Upper lobe of left lung (tissue), 4 donors: ENCODE data around the gene OR11A1.

Experiments
- CTCF ChIP-seq, 6 experiments: fragments of 450-650 bp in 4 of 6; fragments of 200-600 bp in 2 of 6; sonication (generic) in 2 of 6; IDR thresholded peaks; one replicate each; pipeline ENCODE4 v1.5.1; 2016 to 2019; ENCODE audit warnings: antibody characterized with exemption in 6 of 6
- EP300 ChIP-seq, 4 donors: sonication (generic); formaldehyde crosslinking; IDR thresholded peaks; one replicate each; pipeline ENCODE4 v1.5.1; 2017; ENCODE audit warnings: antibody characterized with exemption in 4 of 4, control low read depth in 2 of 4
- POLR2A ChIP-seq, 4 donors: fragments of 450-650 bp; IDR thresholded peaks; one replicate each; pipeline ENCODE4 v1.5.1; 2016 to 2017; ENCODE audit warnings: antibody characterized with exemption in 4 of 4, mild to moderate bottlenecking in 2 of 4
- POLR2AphosphoS5 ChIP-seq, 2 donors: sonication (generic); formaldehyde crosslinking; IDR thresholded peaks; one replicate each; pipeline ENCODE4 v1.5.1; 2017; ENCODE audit warnings: antibody characterized with exemption in 2 of 2

GRCh38 chr6:29483735-29484134 lies 26.9 kb upstream of the OR11A1 start:
- no peak for TF ChIP-seq POLR2A (IDR thresholded peaks at IDR 0.05)
- no peak for TF ChIP-seq CTCF (IDR thresholded peaks at IDR 0.05)
- TF ChIP-seq EP300 (IDR thresholded peaks at IDR 0.05) = no peak
- no peak for TF ChIP-seq POLR2AphosphoS5 (IDR thresholded peaks at IDR 0.05)
